ENCODE data around the gene GAL3ST3.

GRCh38 chr11:66035653-66036333 is 13.2 kb downstream of the GAL3ST3 start:
- TF ChIP-seq CTCF (IDR thresholded peaks at IDR 0.05; ENCODE audit: low read length) (no peak), EZH2 (IDR thresholded peaks at IDR 0.05; ENCODE audit: borderline replicate concordance, low read length) (no peak)

Data from OCI-LY1 (cell line).